Measurements from ENCODE around the gene TMEM9B.

DNA sequence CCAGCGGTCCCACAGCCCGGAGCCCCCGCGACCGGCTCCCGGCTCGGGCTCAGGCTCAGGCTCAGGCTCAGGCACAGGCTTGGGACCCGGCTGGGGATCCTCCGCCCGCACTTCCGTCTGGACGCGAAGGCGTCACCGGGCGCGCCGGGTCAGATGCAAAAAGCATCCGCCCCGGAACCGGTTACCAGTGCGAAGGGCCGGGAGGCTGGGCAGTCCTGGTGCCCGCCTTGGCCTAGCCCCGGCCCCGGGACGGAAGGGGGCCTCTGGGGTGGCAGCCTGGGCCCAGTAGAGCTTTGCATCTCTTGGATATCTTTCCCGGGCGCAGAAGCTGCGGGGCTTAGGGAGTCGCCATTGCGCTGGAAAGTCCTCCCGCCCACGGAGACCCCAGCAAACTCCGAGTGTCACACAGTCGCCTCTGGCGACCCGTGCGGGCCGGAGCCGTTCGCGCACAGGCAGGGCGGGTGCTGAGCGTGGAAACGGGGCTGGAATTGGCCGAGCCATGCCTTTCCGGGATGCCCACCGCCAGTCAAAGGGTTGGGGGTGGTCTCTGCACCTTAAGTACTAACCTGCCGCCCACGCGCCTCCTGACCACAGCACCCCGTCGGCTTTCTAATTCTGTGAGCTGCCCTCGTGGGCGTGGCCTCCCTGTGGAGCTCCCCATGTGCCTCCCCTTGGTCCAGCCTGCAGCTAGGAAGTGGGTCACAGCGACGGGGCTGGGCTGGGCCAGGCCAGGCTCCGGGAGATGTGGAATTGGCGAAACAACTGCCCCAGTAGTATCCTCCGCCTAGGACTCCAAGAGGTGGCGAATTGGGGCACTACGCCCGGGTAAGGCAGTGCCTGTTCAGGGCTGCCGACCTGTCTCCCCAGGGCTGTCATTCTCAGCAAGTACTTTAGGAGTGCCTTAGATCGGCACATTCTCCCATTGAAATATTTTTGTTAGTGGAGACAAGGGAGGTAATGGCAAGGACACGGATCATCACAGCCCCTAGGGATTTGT is at the start of gene TMEM9B:
- TF ChIP-seq, protein P1, sequence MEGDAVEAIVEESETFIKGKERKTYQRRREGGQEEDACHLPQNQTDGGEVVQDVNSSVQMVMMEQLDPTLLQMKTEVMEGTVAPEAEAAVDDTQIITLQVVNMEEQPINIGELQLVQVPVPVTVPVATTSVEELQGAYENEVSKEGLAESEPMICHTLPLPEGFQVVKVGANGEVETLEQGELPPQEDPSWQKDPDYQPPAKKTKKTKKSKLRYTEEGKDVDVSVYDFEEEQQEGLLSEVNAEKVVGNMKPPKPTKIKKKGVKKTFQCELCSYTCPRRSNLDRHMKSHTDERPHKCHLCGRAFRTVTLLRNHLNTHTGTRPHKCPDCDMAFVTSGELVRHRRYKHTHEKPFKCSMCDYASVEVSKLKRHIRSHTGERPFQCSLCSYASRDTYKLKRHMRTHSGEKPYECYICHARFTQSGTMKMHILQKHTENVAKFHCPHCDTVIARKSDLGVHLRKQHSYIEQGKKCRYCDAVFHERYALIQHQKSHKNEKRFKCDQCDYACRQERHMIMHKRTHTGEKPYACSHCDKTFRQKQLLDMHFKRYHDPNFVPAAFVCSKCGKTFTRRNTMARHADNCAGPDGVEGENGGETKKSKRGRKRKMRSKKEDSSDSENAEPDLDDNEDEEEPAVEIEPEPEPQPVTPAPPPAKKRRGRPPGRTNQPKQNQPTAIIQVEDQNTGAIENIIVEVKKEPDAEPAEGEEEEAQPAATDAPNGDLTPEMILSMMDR (IDR thresholded peaks at IDR 0.05; ENCODE audit: low read depth, low read length), result no peak
- TF ChIP-seq POLR2A (IDR thresholded peaks at IDR 0.05; ENCODE audit: extremely low read depth, insufficient read length), result peak; percentile 90
